Keratinocyte (primary cell): ENCODE measurements around the gene SPIN1.

Experiments used
- EZH2 ChIP-seq: IDR thresholded peaks from one replicate; pipeline ENCODE4 v1.6.1; 2012; ENCODE audit warnings: inconsistent platforms, mild to moderate bottlenecking, low read length, moderate library complexity
- TF ChIP-seq, protein P1 (sequence below), 3 experiments: IDR thresholded peaks in 1 of 3; conservative IDR thresholded peaks in 1 of 3; optimal IDR thresholded peaks in 1 of 3; 2 replicates in 2 of 3; 3 replicates in 1 of 3; pipeline versions ENCODE3 to v1.5.1; 2011; ENCODE audit warnings: low read length in 3 of 3, mild to moderate bottlenecking in 3 of 3, moderate library complexity in 2 of 3, control low read depth in 1 of 3, inconsistent platforms in 1 of 3; ENCODE audit not compliant: insufficient read depth in 2 of 3; ENCODE audit errors: extremely low read depth in 1 of 3

DNA sequence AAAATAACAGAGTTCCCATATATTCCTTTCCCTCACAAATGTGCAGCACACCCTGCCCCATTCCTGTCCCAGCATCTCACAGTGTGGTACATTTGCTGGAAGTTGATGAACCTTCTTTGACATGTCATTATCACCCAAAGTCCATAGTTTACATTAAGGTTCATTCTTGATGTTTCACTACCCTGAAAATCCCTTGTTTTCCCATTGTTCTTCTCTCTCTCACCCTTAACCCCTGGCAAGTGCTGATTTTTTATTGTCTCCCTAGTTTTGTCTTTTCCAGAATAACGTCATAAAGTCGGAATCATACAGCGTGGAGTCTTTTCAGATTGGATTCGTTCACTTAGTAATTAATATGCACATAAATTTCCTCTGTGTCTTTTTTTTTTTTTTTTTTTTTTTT lies 48.1 kb downstream of the SPIN1 start:
- TF ChIP-seq, protein P1, sequence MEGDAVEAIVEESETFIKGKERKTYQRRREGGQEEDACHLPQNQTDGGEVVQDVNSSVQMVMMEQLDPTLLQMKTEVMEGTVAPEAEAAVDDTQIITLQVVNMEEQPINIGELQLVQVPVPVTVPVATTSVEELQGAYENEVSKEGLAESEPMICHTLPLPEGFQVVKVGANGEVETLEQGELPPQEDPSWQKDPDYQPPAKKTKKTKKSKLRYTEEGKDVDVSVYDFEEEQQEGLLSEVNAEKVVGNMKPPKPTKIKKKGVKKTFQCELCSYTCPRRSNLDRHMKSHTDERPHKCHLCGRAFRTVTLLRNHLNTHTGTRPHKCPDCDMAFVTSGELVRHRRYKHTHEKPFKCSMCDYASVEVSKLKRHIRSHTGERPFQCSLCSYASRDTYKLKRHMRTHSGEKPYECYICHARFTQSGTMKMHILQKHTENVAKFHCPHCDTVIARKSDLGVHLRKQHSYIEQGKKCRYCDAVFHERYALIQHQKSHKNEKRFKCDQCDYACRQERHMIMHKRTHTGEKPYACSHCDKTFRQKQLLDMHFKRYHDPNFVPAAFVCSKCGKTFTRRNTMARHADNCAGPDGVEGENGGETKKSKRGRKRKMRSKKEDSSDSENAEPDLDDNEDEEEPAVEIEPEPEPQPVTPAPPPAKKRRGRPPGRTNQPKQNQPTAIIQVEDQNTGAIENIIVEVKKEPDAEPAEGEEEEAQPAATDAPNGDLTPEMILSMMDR (optimal IDR thresholded peaks at IDR 0.05 in 1 of 3, IDR thresholded peaks at IDR 0.05 in 1 of 3, conservative IDR thresholded peaks at IDR 0.05 in 1 of 3; ENCODE audit: extremely low read depth in 1 of 3, insufficient read depth in 2 of 3, low read length in 3 of 3): no peak
- TF ChIP-seq EZH2: no peak
